Activated T-helper 1 cell treated with anti-CD3 and anti-CD28 coated beads, Interleukin-12 subunit alpha, Interleukin-12 subunit beta, Interleukin-2, Interleukin-4 antibody, amounts not matched to agents 30 ng/mL and 10 ng/mL and 1 ng/mL, durations not matched to agents 14 hours and 24 hours and 36 hours (primary cell): ENCODE results near the gene NRXN3. TPM values are rescaled to one million over a fixed set of nuclear protein-coding genes. Genes with fewer than 3 reads are reported as not detected.

Experiments
- DNase-seq: peaks from one replicate; pipeline ENCODE4 v3.0.0; 2021; ENCODE audit warnings: low spot score
- H3K27ac Mint-ChIP-seq: one replicate; pipeline ENCODE4 v1.8.0; 2021; ENCODE audit warnings: mild to moderate bottlenecking, mixed read lengths
- H3K27me3 Mint-ChIP-seq: one replicate; pipeline ENCODE4 v1.8.0; 2022; ENCODE audit warnings: mild to moderate bottlenecking, moderate library complexity, mixed read lengths; ENCODE audit not compliant: insufficient read depth
- H3K36me3 Mint-ChIP-seq: one replicate; pipeline ENCODE4 v1.8.0; 2021; ENCODE audit warnings: low read depth, mixed read lengths
- H3K4me1 Mint-ChIP-seq: one replicate; pipeline ENCODE4 v1.8.0; 2021; ENCODE audit warnings: low read depth, mixed read lengths
- H3K4me3 Mint-ChIP-seq: one replicate; pipeline ENCODE4 v1.8.0; 2021; ENCODE audit warnings: mild to moderate bottlenecking, moderate library complexity, mixed read lengths
- H3K9me3 Mint-ChIP-seq: one replicate; pipeline ENCODE4 v1.8.0; 2021; ENCODE audit warnings: mixed read lengths
- intact Hi-C: fragments of 100-400 bp; cut with micrococcal nuclease; formaldehyde crosslinking; loops from one replicate; pipeline ENCODE4 v1.15.1; 2024
- total RNA-seq: library from RNA; stranded (reverse); gene quantifications from 2 replicates; pipeline ENCODE4 v1.2.3, GENCODE V29; 2022

Gene NRXN3
- total RNA-seq, 1 donor from 2014 or later, result not detected

GRCh38 chr14:79274641-79275291 is 1104.6 kb downstream of the NRXN3 start:
- Mint-ChIP-seq H3K36me3 (no peaks in the 10 kb centered on the region), H3K4me1 (no peaks in the 10 kb centered on the region), H3K27me3 (peaks cover 23% of the 10 kb centered on the region), H3K4me3 (no peak overlapping the region), H3K27ac (no peak overlapping the region), H3K9me3 (no peaks in the 10 kb centered on the region)
- DNase-seq, result no peak
- intact Hi-C loops, result no loop called here

GRCh38 chr14:79275292-79275655 is 1105.1 kb downstream of the NRXN3 start:
- DNase-seq, result no peak
- no peak overlapping the region for H3K27ac Mint-ChIP-seq
- no peaks in the 10 kb centered on the region for H3K9me3 Mint-ChIP-seq
- H3K36me3 Mint-ChIP-seq, result no peaks in the 10 kb centered on the region
- no peak overlapping the region for H3K4me3 Mint-ChIP-seq
- no peaks in the 10 kb centered on the region for H3K4me1 Mint-ChIP-seq
- H3K27me3 Mint-ChIP-seq, result peaks cover 29% of the 10 kb centered on the region
- intact Hi-C loops, result no loop called here

- Mint-ChIP-seq H3K9me3 (no peaks in the 10 kb centered on the region), H3K27me3 (peaks cover 37% of the 10 kb centered on the region), H3K36me3 (no peaks in the 10 kb centered on the region), H3K4me1 (no peaks in the 10 kb centered on the region), H3K4me3 (no peak overlapping the region), H3K27ac (no peak overlapping the region)
- no peak for DNase-seq
- intact Hi-C loops, result no loop called here
Observed at GRCh38 chr14:79278286-79278797, 1108.2 kb downstream of the NRXN3 start.

- no peaks in the 10 kb centered on the region for H3K9me3 Mint-ChIP-seq
- H3K27ac Mint-ChIP-seq, result no peak overlapping the region
- intact Hi-C loops, result no loop called here
- no peak overlapping the region for H3K4me3 Mint-ChIP-seq
- no peaks in the 10 kb centered on the region for H3K36me3 Mint-ChIP-seq
- peaks cover 37% of the 10 kb centered on the region for H3K27me3 Mint-ChIP-seq
- H3K4me1 Mint-ChIP-seq, result no peaks in the 10 kb centered on the region
- no peak for DNase-seq
Observed at GRCh38 chr14:79278798-79279644, 1108.8 kb downstream of the NRXN3 start.

- H3K36me3 Mint-ChIP-seq, result no peaks in the 10 kb centered on the region
- no peaks in the 10 kb centered on the region for H3K9me3 Mint-ChIP-seq
- no peak overlapping the region for H3K4me3 Mint-ChIP-seq
- intact Hi-C loops, result no loop called here
- H3K4me1 Mint-ChIP-seq, result no peaks in the 10 kb centered on the region
- no peak for DNase-seq
- H3K27me3 Mint-ChIP-seq, result peaks cover 37% of the 10 kb centered on the region
- H3K27ac Mint-ChIP-seq, result no peak overlapping the region
Observed at GRCh38 chr14:79279645-79280597, 1109.7 kb downstream of the NRXN3 start.

GRCh38 chr14:79281244-79282152 is 1111.3 kb downstream of the NRXN3 start:
- intact Hi-C loops, result no loop called here
- H3K9me3 Mint-ChIP-seq, result no peaks in the 10 kb centered on the region
- H3K27ac Mint-ChIP-seq, result no peak overlapping the region
- H3K36me3 Mint-ChIP-seq, result no peaks in the 10 kb centered on the region
- H3K4me1 Mint-ChIP-seq, result no peaks in the 10 kb centered on the region
- DNase-seq, result no peak
- peaks cover 37% of the 10 kb centered on the region for H3K27me3 Mint-ChIP-seq
- no peak overlapping the region for H3K4me3 Mint-ChIP-seq

GRCh38 chr14:79284621-79285020 is 1114.4 kb downstream of the NRXN3 start:
- DNase-seq, result no peak
- Mint-ChIP-seq H3K27me3 (peaks cover 15% of the 10 kb centered on the region), H3K4me1 (no peaks in the 10 kb centered on the region), H3K4me3 (no peak overlapping the region), H3K9me3 (no peaks in the 10 kb centered on the region), H3K36me3 (no peaks in the 10 kb centered on the region), H3K27ac (no peak overlapping the region)
- intact Hi-C loops, result no loop called here

- Mint-ChIP-seq H3K36me3 (no peaks in the 10 kb centered on the region), H3K4me3 (no peak overlapping the region), H3K4me1 (no peaks in the 10 kb centered on the region), H3K27ac (no peak overlapping the region), H3K27me3 (peaks cover 9% of the 10 kb centered on the region), H3K9me3 (no peaks in the 10 kb centered on the region)
- intact Hi-C loops, result no loop called here
- no peak for DNase-seq
Observed at GRCh38 chr14:79285263-79285662, 1115.1 kb downstream of the NRXN3 start.

GRCh38 chr14:79287976-79288375 is 1117.8 kb downstream of the NRXN3 start:
- Mint-ChIP-seq H3K36me3 (no peaks in the 10 kb centered on the region), H3K27me3 (no peaks in the 10 kb centered on the region), H3K27ac (no peak overlapping the region), H3K9me3 (no peaks in the 10 kb centered on the region), H3K4me3 (no peak overlapping the region), H3K4me1 (no peaks in the 10 kb centered on the region)
- no peak for DNase-seq
- intact Hi-C loops, result no loop called here

GRCh38 chr14:79293482-79294177 is 1123.5 kb downstream of the NRXN3 start:
- Mint-ChIP-seq H3K27me3 (no peaks in the 10 kb centered on the region), H3K36me3 (no peaks in the 10 kb centered on the region), H3K9me3 (no peaks in the 10 kb centered on the region), H3K27ac (no peak overlapping the region), H3K4me1 (no peaks in the 10 kb centered on the region), H3K4me3 (no peak overlapping the region)
- DNase-seq, result no peak
- intact Hi-C loops, result no loop called here

- intact Hi-C loops, result no loop called here
- Mint-ChIP-seq H3K27ac (no peak overlapping the region), H3K4me1 (no peaks in the 10 kb centered on the region)
Observed at GRCh38 chr14:79294499-79294898, 1124.3 kb downstream of the NRXN3 start.

More at GRCh38 chr14:79294499-79294898, 1124.3 kb downstream of the NRXN3 start:
- no peaks in the 10 kb centered on the region for H3K9me3 Mint-ChIP-seq
- no peaks in the 10 kb centered on the region for H3K36me3 Mint-ChIP-seq
- DNase-seq, result no peak
- H3K4me3 Mint-ChIP-seq, result no peak overlapping the region
- no peaks in the 10 kb centered on the region for H3K27me3 Mint-ChIP-seq
